ENCODE measurements around the gene LRP8.
"Not testable (repeated sequence)": the region's sequence is repeated elsewhere in the genome, so short reads cannot be mapped to it uniquely, and the experiment has no call there.

DNA sequence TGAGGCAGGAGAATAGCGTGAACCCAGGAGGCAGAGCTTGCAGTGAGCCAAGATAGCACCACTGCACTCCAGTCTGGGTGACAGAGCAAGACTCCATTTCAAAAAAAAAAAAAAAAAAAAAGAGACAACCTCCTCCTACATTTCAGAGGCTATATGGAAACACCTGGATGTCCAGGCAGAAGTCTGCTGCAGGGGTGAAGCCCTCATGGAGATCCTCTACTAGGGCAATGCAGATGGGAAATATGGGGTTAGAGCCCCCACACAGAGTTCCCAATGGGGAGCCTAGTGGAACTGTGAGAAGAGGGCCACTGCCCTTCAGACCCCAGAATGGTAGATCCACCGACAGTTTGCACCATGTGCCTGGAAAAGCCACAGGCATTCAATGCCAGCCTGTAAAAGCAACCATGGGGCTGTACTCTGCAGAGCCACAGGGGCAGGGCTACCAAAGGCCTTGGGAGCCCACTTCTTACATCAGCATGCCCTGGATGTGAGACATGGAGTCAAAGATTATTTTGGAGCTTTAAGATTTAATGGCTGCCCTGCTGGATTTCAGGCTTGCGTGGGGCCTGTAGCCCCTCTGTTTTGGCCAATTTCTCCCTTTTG is 121.7 kb downstream of the LRP8 start:
- TF ChIP-seq, protein P1, sequence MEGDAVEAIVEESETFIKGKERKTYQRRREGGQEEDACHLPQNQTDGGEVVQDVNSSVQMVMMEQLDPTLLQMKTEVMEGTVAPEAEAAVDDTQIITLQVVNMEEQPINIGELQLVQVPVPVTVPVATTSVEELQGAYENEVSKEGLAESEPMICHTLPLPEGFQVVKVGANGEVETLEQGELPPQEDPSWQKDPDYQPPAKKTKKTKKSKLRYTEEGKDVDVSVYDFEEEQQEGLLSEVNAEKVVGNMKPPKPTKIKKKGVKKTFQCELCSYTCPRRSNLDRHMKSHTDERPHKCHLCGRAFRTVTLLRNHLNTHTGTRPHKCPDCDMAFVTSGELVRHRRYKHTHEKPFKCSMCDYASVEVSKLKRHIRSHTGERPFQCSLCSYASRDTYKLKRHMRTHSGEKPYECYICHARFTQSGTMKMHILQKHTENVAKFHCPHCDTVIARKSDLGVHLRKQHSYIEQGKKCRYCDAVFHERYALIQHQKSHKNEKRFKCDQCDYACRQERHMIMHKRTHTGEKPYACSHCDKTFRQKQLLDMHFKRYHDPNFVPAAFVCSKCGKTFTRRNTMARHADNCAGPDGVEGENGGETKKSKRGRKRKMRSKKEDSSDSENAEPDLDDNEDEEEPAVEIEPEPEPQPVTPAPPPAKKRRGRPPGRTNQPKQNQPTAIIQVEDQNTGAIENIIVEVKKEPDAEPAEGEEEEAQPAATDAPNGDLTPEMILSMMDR (IDR thresholded peaks at IDR 0.05) = not testable (repeated sequence)
- TF ChIP-seq POLR2A (IDR thresholded peaks at IDR 0.05) = not testable (repeated sequence)
